ENCODE data around the gene APLN.

- TF ChIP-seq, protein P1, sequence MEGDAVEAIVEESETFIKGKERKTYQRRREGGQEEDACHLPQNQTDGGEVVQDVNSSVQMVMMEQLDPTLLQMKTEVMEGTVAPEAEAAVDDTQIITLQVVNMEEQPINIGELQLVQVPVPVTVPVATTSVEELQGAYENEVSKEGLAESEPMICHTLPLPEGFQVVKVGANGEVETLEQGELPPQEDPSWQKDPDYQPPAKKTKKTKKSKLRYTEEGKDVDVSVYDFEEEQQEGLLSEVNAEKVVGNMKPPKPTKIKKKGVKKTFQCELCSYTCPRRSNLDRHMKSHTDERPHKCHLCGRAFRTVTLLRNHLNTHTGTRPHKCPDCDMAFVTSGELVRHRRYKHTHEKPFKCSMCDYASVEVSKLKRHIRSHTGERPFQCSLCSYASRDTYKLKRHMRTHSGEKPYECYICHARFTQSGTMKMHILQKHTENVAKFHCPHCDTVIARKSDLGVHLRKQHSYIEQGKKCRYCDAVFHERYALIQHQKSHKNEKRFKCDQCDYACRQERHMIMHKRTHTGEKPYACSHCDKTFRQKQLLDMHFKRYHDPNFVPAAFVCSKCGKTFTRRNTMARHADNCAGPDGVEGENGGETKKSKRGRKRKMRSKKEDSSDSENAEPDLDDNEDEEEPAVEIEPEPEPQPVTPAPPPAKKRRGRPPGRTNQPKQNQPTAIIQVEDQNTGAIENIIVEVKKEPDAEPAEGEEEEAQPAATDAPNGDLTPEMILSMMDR (IDR thresholded peaks at IDR 0.05; ENCODE audit: insufficient read depth, low read length), result no peak
- TF ChIP-seq POLR2AphosphoS5 (IDR thresholded peaks at IDR 0.05; ENCODE audit: low read depth) (no peak), REST (IDR thresholded peaks at IDR 0.05; ENCODE audit: insufficient replicate concordance, low read depth) (no peak), GABPA (IDR thresholded peaks at IDR 0.05; ENCODE audit: low read depth) (no peak)
Measured at GRCh38 chrX:129690435-129690834, 35.7 kb upstream of the APLN start.
